Femur (tissue), 1 donor: ENCODE measurements around the gene PTPN13.

Source experiments
- DNase-seq: peaks from one replicate; pipeline ENCODE4 v3.0.0-alpha.2; 2017

PTPN13 gene

DNA sequence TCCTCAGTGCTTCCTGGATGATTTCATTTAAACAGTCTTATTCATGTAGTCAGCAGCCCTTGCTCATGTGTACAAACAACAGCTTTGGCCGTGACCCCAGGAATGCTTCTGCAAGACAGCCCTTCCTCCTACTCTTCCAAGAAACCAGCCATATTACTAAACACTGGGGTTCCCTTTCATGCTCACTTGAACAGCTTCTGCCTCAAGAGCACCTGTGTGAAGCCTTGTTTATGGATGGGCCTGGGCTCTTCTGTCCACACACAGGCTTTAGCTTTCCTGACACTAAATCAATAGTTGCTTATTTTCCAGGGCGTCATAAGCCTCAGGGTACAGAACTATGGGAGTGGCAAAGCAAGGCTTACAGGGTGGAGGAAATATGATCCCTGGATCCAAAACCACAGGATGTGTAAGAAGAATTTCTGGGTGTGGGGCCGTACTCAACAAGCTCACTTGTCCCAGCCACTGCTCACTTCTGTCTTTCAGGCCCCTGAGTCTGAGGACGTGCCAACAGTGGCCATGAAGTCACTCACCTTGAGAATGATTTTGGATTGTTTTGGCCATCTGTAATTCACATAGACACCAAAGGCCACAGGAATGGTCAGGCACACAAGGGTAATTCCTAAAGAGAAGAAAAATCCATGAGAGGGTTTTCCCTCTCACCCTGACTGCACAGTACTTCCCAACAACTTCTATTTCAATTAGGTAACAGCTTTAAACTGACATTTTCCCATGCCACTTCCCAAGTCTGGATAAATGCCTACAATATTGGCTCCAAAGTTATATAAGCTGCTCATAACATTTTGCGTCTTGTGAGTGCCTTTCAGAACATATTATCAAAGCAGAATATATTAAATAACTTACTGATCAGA lies 237.4 kb downstream of the PTPN13 start:
- DNase-seq, result no peak

DNA sequence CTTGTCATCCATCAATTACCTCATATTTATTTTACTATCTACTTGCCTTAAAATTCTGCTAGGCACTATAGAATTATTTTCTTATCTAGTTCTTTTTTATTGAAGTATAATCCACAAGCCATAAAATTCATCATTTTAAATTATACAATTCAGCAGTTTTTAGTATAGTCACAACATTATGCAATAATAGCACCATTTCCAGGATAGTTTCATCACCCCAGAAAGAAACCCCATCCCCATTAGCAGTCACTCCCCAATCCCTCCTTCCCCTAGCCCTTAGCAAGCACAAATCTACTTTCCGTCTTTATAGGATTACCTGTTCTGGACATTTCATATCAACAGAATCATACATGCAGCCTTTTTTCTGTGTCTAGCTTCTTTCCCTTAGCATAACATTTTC lies 239.5 kb downstream of the PTPN13 start:
- DNase-seq, result no peak

GRCh38 chr4:86834901-86835300 lies 240.8 kb downstream of the PTPN13 start:
- DNase-seq, result no peak

GRCh38 chr4:86835677-86836076 lies 241.6 kb downstream of the PTPN13 start:
- DNase-seq, result no peak

GRCh38 chr4:86837691-86838503 lies 243.8 kb downstream of the PTPN13 start:
- no peak for DNase-seq

- no peak for DNase-seq
Measured at GRCh38 chr4:86840858-86841257, 246.7 kb downstream of the PTPN13 start.

- no peak for DNase-seq
Measured at GRCh38 chr4:86841309-86841708, 247.2 kb downstream of the PTPN13 start.

- DNase-seq, result no peak
Measured at GRCh38 chr4:86845593-86845992, 251.5 kb downstream of the PTPN13 start.

DNA sequence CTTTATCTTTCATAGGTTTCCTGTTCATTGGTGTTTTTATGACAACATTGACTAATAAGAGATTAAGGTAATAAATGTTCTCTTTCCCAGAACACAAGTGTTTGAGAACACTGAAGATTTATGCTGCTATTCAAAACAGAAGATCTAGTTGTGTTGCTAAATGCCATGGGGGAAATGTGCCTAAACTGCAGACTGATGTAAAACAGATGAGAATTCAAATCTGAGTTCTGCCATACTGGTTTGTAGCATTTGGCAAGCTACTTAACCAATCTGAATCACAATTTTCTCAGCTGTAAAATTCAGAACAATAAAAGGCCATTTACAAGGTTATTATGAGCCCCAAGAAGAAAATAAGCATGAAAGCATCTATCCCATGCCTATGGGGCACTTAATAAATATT lies 252.8 kb downstream of the PTPN13 start:
- DNase-seq, result no peak

DNA sequence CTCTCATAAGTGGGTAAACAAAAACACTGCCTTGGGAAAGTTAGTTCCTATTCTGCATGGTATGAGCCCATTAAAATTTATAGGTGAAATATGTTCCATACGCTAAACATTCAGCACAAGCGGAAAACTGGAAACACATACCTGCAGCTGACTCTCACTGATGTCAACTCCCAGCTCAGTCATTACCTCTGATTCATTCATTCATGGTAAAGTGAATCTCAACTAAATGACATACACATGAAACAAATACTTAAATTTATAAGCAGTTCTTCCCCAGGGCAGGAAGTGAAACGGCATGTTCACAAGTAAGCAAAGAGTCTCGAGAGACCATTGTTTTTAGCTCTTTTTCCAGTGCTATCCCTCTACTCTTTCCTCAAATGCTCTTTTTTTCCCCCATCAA lies 253.5 kb downstream of the PTPN13 start:
- DNase-seq, result no peak

GRCh38 chr4:86848136-86848535 lies 254.0 kb downstream of the PTPN13 start:
- no peak for DNase-seq

- DNase-seq, result peak; percentile 29
Measured at GRCh38 chr4:86848732-86849619, 254.9 kb downstream of the PTPN13 start, which contains the start of gene SLC10A6. SLC10A6 (minus strand) TSS chr4:86849384; CDS start chr4:86849115, 269 bp downstream.

DNA sequence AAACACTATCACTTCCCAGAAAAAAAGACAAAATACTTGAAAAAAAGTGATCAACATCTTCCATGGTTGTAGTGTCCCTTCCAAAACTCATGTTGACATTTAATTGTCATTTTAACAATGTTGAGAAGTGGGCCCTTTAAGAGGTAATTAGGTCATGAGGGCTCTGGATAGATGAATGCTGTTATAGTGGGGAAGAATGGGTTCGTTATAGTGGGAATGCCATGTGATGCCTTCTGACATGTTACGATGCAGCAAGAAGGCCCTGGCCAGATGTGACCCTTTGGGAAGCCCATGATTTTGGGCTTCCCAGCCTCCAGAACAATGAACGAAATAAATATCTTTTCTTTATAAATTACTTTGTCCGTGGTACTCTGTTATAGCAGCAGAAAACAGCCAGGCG lies 259.1 kb downstream of the PTPN13 start:
- no peak for DNase-seq

- DNase-seq, result no peak
Measured at GRCh38 chr4:86855572-86855971, 261.5 kb downstream of the PTPN13 start.

DNA sequence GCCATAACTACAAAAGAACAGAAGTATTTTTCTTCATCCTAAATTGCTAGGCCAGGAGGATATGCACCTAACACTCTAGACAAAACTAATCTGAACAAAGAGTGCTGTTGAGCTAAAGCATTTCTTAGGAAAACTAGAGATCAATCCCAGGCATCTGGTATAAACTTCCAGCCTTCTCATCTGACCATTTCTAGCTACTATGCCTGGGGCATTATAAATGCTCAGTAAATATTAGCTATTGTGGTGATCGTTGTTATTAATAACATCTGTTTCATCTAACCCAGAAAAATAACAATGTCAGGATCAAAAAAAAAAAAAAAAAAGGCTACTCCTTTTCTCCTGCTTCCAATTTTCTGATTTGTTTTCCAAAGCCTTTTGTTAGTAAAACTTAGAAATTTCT lies 262.8 kb downstream of the PTPN13 start:
- no peak for DNase-seq

- DNase-seq, result no peak
Measured at GRCh38 chr4:86857341-86858052, 263.4 kb downstream of the PTPN13 start.
